ENCODE measurements around the gene ENDOU. TPM values are rescaled to one million over a fixed set of nuclear protein-coding genes. Genes with fewer than 3 reads are reported as not detected.

Gene ENDOU
- total and polyA plus RNA-seq, 2 experiments from 2014 or later, result 0.24 to 1.3 TPM

- Histone ChIP-seq H3K9me3 (ENCODE audit: low read depth) (no peaks in the 10 kb centered on the region), H3K27me3 (no peaks in the 10 kb centered on the region), H3K36me3 (no peaks in the 10 kb centered on the region), H3K4me3 (no peak overlapping the region), H3K27ac (no peak overlapping the region), H3K4me1 (ENCODE audit: low read depth) (peaks cover 11% of the 10 kb centered on the region)
- DNase-seq (ENCODE audit: low read depth in 1 of 2, low spot score in 1 of 2), result no peak
- TF ChIP-seq CTCF (IDR thresholded peaks at IDR 0.05; ENCODE audit: low read depth, low read length), result no peak
These were observed 6.4 kb upstream of the ENDOU start for GRCh38 chr12:47731723-47732122.

GRCh38 chr12:47730341-47730744 lies 5.1 kb upstream of the ENDOU start:
- no peak overlapping the region for H3K4me3 ChIP-seq
- peak in 1 of 2 donors; percentile 21 for DNase-seq (ENCODE audit: low read depth in 1 of 2, low spot score in 1 of 2)
- H3K27ac ChIP-seq, result peak overlapping the region; percentile 5
- H3K4me1 ChIP-seq (ENCODE audit: low read depth), result peaks cover 11% of the 10 kb centered on the region
- H3K36me3 ChIP-seq, result no peaks in the 10 kb centered on the region
- no peaks in the 10 kb centered on the region for H3K9me3 ChIP-seq (ENCODE audit: low read depth)
- no peak for TF ChIP-seq CTCF (IDR thresholded peaks at IDR 0.05; ENCODE audit: low read depth, low read length)
- H3K27me3 ChIP-seq, result no peaks in the 10 kb centered on the region

- no peaks in the 10 kb centered on the region for H3K9me3 ChIP-seq (ENCODE audit: low read depth)
- no peaks in the 10 kb centered on the region for H3K27me3 ChIP-seq
- no peaks in the 10 kb centered on the region for H3K36me3 ChIP-seq
- no peak overlapping the region for H3K27ac ChIP-seq
- DNase-seq (ENCODE audit: low read depth in 1 of 2, low spot score in 1 of 2), result no peak
- H3K4me1 ChIP-seq (ENCODE audit: low read depth), result peaks cover 5% of the 10 kb centered on the region
- no peak overlapping the region for H3K4me3 ChIP-seq
- TF ChIP-seq CTCF (IDR thresholded peaks at IDR 0.05; ENCODE audit: low read depth, low read length), result no peak
These were observed 3.9 kb upstream of the ENDOU start for GRCh38 chr12:47729233-47729632.

- no peaks in the 10 kb centered on the region for H3K27me3 ChIP-seq
- no peaks in the 10 kb centered on the region for H3K36me3 ChIP-seq
- TF ChIP-seq CTCF (IDR thresholded peaks at IDR 0.05; ENCODE audit: low read depth, low read length), result no peak
- H3K4me3 ChIP-seq, result no peak overlapping the region
- H3K9me3 ChIP-seq (ENCODE audit: low read depth), result no peaks in the 10 kb centered on the region
- DNase-seq (ENCODE audit: low read depth in 1 of 2, low spot score in 1 of 2), result peak in 1 of 2 donors; percentile 79
- no peak overlapping the region for H3K27ac ChIP-seq
- peaks cover 18% of the 10 kb centered on the region for H3K4me1 ChIP-seq (ENCODE audit: low read depth)
These were observed 603 bp upstream of the ENDOU start for GRCh38 chr12:47725893-47726292.

GRCh38 chr12:47722941-47723631 lies 2.2 kb downstream of the ENDOU start:
- H3K36me3 ChIP-seq, result no peaks in the 10 kb centered on the region
- H3K4me3 ChIP-seq, result no peak overlapping the region
- H3K27me3 ChIP-seq, result no peaks in the 10 kb centered on the region
- peak in 1 of 2 donors; percentile 67 for DNase-seq (ENCODE audit: low read depth in 1 of 2, low spot score in 1 of 2)
- TF ChIP-seq CTCF (IDR thresholded peaks at IDR 0.05; ENCODE audit: low read depth, low read length), result no peak
- peaks cover 16% of the 10 kb centered on the region for H3K4me1 ChIP-seq (ENCODE audit: low read depth)
- H3K9me3 ChIP-seq (ENCODE audit: low read depth), result no peaks in the 10 kb centered on the region
- peak overlapping the region; percentile 20 for H3K27ac ChIP-seq
